ENCODE data around the gene SDF4. TPM values are rescaled to one million over a fixed set of nuclear protein-coding genes. Genes with fewer than 3 reads are reported as not detected.

SDF4 gene
- total RNA-seq, 1 experiment from 2014 or later, result 122 TPM

DNA sequence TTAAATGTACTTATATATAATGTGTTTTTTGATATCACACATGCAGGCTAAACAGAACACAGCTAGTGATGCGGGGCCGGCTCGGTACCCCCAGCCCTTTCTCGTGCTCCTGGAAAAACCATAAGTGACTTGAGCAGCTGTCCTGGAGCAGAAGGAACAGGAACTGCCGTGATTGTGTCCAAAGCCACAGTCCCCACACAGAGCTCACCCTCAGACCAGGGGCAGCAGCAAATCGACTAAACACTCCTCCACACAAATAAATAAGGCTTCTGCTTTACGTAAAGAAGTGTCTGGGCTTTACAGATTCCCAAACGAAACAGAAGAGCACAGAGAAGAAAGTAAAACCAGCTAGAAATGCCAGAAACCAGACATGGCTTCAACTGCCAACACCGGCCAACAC, 32.2 kb upstream of the SDF4 start:
- Mint-ChIP-seq H3K4me1 (ENCODE audit: insufficient read depth, unreplicated experiment) (peaks cover 25% of the 10 kb centered on the region), H3K27ac (ENCODE audit: low read depth, unreplicated experiment) (no peak overlapping the region), H3K36me3 (ENCODE audit: insufficient read depth, unreplicated experiment) (peaks cover 68% of the 10 kb centered on the region), H3K4me3 (ENCODE audit: unreplicated experiment) (no peak overlapping the region), H3K27me3 (ENCODE audit: insufficient read depth, unreplicated experiment) (no peaks in the 10 kb centered on the region), H3K9me3 (ENCODE audit: unreplicated experiment) (no peaks in the 10 kb centered on the region)
- no peak for DNase-seq (ENCODE audit: unreplicated experiment)
- intact Hi-C loops (cut with micrococcal nuclease), result no loop called here
- POLR2A ChIA-PET, result interaction anchor here (0.6 to 2.1 kb wide), 2 partner anchors 9 to 11 kb away, joined by 3 to 7 read pairs; partner anchors contain the start of gene UBE2J2
- CTCF ChIA-PET, result interaction anchor here (0.8 to 1.6 kb wide), 3 partner anchors 27 to 279 kb away, joined by 3 to 7 read pairs (median 3); no protein-coding TSS in a partner anchor
- no TSS peak for BruUV-seq (replicated peaks)
- TF ChIP-seq, protein P1, sequence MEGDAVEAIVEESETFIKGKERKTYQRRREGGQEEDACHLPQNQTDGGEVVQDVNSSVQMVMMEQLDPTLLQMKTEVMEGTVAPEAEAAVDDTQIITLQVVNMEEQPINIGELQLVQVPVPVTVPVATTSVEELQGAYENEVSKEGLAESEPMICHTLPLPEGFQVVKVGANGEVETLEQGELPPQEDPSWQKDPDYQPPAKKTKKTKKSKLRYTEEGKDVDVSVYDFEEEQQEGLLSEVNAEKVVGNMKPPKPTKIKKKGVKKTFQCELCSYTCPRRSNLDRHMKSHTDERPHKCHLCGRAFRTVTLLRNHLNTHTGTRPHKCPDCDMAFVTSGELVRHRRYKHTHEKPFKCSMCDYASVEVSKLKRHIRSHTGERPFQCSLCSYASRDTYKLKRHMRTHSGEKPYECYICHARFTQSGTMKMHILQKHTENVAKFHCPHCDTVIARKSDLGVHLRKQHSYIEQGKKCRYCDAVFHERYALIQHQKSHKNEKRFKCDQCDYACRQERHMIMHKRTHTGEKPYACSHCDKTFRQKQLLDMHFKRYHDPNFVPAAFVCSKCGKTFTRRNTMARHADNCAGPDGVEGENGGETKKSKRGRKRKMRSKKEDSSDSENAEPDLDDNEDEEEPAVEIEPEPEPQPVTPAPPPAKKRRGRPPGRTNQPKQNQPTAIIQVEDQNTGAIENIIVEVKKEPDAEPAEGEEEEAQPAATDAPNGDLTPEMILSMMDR (IDR thresholded peaks at IDR 0.05; ENCODE audit: unreplicated experiment), result no peak

DNA sequence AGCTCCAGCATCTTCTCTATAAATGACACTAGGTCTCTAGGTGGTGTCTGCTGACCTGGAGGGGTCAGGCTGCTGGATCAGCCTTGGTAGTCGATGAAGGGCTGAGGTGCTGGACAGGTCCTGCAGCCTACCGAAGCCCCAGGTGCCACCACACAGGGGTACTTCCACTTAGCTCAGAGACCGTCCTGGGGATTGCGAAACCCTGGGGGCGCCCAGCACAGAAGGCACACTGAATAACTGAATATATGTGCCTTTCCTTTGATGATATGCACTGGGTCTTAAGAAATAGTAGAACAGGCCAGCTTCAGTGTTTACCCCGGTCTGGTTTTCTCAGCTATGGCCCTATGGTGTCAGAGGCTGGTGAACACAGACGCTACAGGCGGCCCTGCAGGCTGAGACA, 31.0 kb upstream of the SDF4 start:
- intact Hi-C loops (cut with micrococcal nuclease), result no loop called here
- peaks cover 32% of the 10 kb centered on the region for H3K4me1 Mint-ChIP-seq (ENCODE audit: insufficient read depth, unreplicated experiment)
- CTCF ChIA-PET, result interaction anchor here (0.6 to 1.6 kb wide), 3 partner anchors 28 to 33 kb away, joined by 3 to 7 read pairs (median 3); no protein-coding TSS in a partner anchor
- TF ChIP-seq, protein P1 (IDR thresholded peaks at IDR 0.05; ENCODE audit: unreplicated experiment), result no peak
- POLR2A ChIA-PET, result interaction anchor here (0.7 kb wide), 1 partner anchor 112 kb away, joined by 3 read pairs; the partner anchor contains the start of gene AURKAIP1
- H3K9me3 Mint-ChIP-seq (ENCODE audit: unreplicated experiment), result no peaks in the 10 kb centered on the region
- H3K4me3 Mint-ChIP-seq (ENCODE audit: unreplicated experiment), result no peak overlapping the region
- no TSS peak for BruUV-seq (replicated peaks)
- H3K27ac Mint-ChIP-seq (ENCODE audit: low read depth, unreplicated experiment), result no peak overlapping the region
- DNase-seq (ENCODE audit: unreplicated experiment), result no peak
- H3K27me3 Mint-ChIP-seq (ENCODE audit: insufficient read depth, unreplicated experiment), result no peaks in the 10 kb centered on the region
- H3K36me3 Mint-ChIP-seq (ENCODE audit: insufficient read depth, unreplicated experiment), result peaks cover 68% of the 10 kb centered on the region

DNA sequence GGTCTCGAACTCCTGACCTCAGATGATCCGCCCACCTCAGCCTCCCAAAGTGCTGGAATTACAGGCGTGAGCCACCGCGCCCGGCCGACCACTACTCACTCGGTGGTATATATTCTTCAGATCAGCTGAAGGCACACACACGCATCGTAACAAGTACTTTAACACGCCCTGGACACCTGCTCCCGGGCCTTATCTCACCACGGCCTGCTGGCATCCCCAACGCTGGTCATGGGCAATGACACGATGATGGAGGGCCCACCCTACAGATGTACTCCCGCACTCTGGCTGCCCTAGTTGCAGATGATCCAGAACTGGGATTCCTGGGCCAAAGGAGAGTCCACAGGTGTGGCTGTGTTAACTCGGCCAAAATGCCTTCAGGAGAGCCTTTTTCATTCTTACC, 30.3 kb upstream of the SDF4 start:
- Mint-ChIP-seq H3K27me3 (ENCODE audit: insufficient read depth, unreplicated experiment) (no peaks in the 10 kb centered on the region), H3K36me3 (ENCODE audit: insufficient read depth, unreplicated experiment) (peaks cover 65% of the 10 kb centered on the region), H3K4me3 (ENCODE audit: unreplicated experiment) (no peak overlapping the region), H3K4me1 (ENCODE audit: insufficient read depth, unreplicated experiment) (peaks cover 32% of the 10 kb centered on the region), H3K9me3 (ENCODE audit: unreplicated experiment) (no peaks in the 10 kb centered on the region), H3K27ac (ENCODE audit: low read depth, unreplicated experiment) (no peak overlapping the region)
- no TSS peak for BruUV-seq (replicated peaks)
- intact Hi-C loops (cut with micrococcal nuclease), result no loop called here
- POLR2A ChIA-PET, result no interaction called here
- CTCF ChIA-PET, result interaction anchor here (0.6 to 1.0 kb wide), 2 partner anchors 24 to 40 kb away, joined by 3 read pairs; no protein-coding TSS in a partner anchor
- TF ChIP-seq, protein P1 (IDR thresholded peaks at IDR 0.05; ENCODE audit: unreplicated experiment), result no peak
- DNase-seq (ENCODE audit: unreplicated experiment), result no peak

DNA sequence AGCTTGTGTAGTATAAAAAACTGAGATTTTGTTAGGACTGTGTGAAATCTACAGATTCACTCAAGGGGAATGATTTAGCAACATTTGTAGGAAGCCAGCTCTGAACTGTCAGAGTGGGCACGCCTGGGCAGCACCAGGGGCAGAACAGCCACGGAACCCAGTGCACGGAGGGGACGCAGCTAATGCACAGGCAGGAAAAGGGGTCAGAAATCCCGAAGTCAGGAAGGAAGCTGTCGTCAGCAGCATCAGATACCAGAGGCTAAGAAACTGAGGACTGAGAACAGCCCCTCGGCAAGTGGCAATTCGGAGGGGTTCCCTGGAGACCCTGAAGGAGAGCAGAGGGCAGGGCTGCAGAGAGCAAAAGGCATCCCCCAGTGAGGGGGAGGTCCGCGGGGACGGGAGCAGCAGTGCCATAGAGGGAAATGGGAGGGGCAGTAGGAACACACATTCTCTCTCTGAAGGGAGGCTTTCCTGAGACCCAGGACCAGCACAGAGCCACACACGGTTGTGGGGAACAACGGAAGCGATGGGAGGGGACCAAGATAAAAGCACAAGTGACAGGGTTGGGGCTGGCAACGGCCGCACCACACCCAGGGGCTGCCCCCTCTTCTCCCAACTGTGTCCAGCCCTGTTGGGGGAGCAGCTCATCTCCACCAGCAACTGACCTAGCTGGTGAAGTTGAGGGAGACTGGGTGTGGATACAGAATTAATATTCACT, 29.2 kb upstream of the SDF4 start:
- Mint-ChIP-seq H3K4me1 (ENCODE audit: insufficient read depth, unreplicated experiment) (peaks cover 31% of the 10 kb centered on the region), H3K36me3 (ENCODE audit: insufficient read depth, unreplicated experiment) (peaks cover 65% of the 10 kb centered on the region), H3K4me3 (ENCODE audit: unreplicated experiment) (no peak overlapping the region), H3K27me3 (ENCODE audit: insufficient read depth, unreplicated experiment) (no peaks in the 10 kb centered on the region), H3K9me3 (ENCODE audit: unreplicated experiment) (no peaks in the 10 kb centered on the region), H3K27ac (ENCODE audit: low read depth, unreplicated experiment) (peak overlapping the region; percentile 53)
- intact Hi-C loops (cut with micrococcal nuclease), result no loop called here
- DNase-seq (ENCODE audit: unreplicated experiment), result no peak
- POLR2A ChIA-PET, result interaction anchor here (1.1 to 1.3 kb wide), 3 partner anchors 10 to 22 kb away, joined by 3 to 8 read pairs (median 5); no protein-coding TSS in a partner anchor
- CTCF ChIA-PET, result interaction anchor here (0.6 to 1.0 kb wide), 3 partner anchors 23 to 182 kb away, joined by 3 read pairs; no protein-coding TSS in a partner anchor
- TF ChIP-seq, protein P1 (IDR thresholded peaks at IDR 0.05; ENCODE audit: unreplicated experiment), result no peak
- no TSS peak for BruUV-seq (replicated peaks)

All from MCF 10A (cell line).